ENCODE data around the gene SPCS2.
"Not testable (repeated sequence)": the region's sequence is repeated elsewhere in the genome, so short reads cannot be mapped to it uniquely, and the experiment has no call there.

Gene SPCS2

GRCh38 chr11:74960128-74960527 is 11.1 kb downstream of the SPCS2 start:
- not testable (repeated sequence) for H3K79me2 ChIP-seq (ENCODE audit: control insufficient read depth, insufficient read depth, low read length, poor library complexity); H4K12ac ChIP-seq (ENCODE audit: low read depth, low read length); H2AFZ ChIP-seq (ENCODE audit: insufficient read depth, low read length, poor library complexity); H3K27me3 ChIP-seq (ENCODE audit: insufficient read depth, low read length); DNase-seq; H3K23ac ChIP-seq (ENCODE audit: low read length); H3K4me2 ChIP-seq (ENCODE audit: low read length); H3K36me3 ChIP-seq (ENCODE audit: control insufficient read depth in 1 of 2, insufficient read depth in 2 of 2, low read length in 2 of 2); H3K4me1 ChIP-seq (ENCODE audit: control insufficient read depth in 1 of 2, insufficient read depth in 2 of 2, low read length in 2 of 2); H2BK120ac ChIP-seq (ENCODE audit: insufficient read depth, low read length, poor library complexity); H3K14ac ChIP-seq (ENCODE audit: low read length); H4K91ac ChIP-seq (ENCODE audit: low read depth, low read length); H2BK12ac ChIP-seq (ENCODE audit: low read length); H2BK5ac ChIP-seq (ENCODE audit: low read depth, low read length, poor library complexity); H3K9me3 ChIP-seq (ENCODE audit: insufficient read depth, low read depth, low read length); H3K18ac ChIP-seq (ENCODE audit: low read length); H2AK5ac ChIP-seq (ENCODE audit: low read length); H3K9ac ChIP-seq (ENCODE audit: low read length); H3K4ac ChIP-seq (ENCODE audit: low read depth, low read length); H4K8ac ChIP-seq (ENCODE audit: low read depth, low read length); H3K4me3 ChIP-seq (ENCODE audit: low read depth, low read length); H3K79me1 ChIP-seq (ENCODE audit: low read length); H3K27ac ChIP-seq (ENCODE audit: low read depth, low read length)
- no CpG with 5 or more reads among the region's 6 CpGs for WGBS (ENCODE audit: extremely low coverage, insufficient coverage, insufficient read length)

DNA sequence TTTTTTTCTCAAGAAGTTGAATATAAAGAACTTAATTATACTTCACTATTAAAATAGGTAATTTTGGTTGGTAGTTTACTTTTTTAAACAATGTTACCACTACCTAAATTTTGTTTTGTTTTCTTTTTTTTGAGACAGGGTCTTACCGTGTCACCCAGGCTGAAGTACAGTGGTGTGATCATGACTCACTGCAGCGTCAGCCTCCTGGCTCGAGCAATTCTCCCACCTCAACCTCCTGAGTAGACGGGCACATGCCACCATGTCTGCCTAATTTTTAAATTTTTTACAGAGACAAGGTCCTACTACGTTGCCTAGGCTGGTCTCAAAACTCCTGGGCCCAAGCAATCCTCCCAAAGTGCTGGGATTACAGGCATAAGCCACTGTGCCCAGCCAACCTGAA is 17.6 kb downstream of the SPCS2 start:
- Histone ChIP-seq H3K4me2 (ENCODE audit: low read length) (no peak overlapping the region), H2AFZ (ENCODE audit: insufficient read depth, low read length, poor library complexity) (no peak overlapping the region), H3K18ac (ENCODE audit: low read length) (no peak overlapping the region), H2BK120ac (ENCODE audit: insufficient read depth, low read length, poor library complexity) (no peak overlapping the region), H3K9ac (ENCODE audit: low read length) (no peak overlapping the region), H3K79me2 (ENCODE audit: control insufficient read depth, insufficient read depth, low read length, poor library complexity) (no peaks in the 10 kb centered on the region), H3K4me3 (ENCODE audit: low read depth, low read length) (no peak overlapping the region), H3K79me1 (ENCODE audit: low read length) (no peaks in the 10 kb centered on the region), H4K91ac (ENCODE audit: low read depth, low read length) (no peak overlapping the region), H2BK12ac (ENCODE audit: low read length) (no peak overlapping the region), H3K14ac (ENCODE audit: low read length) (no peak overlapping the region), H3K27ac (ENCODE audit: low read depth, low read length) (no peak overlapping the region), H2BK5ac (ENCODE audit: low read depth, low read length, poor library complexity) (no peak overlapping the region), H2AK5ac (ENCODE audit: low read length) (no peak overlapping the region), H3K4ac (ENCODE audit: low read depth, low read length) (no peak overlapping the region), H4K12ac (ENCODE audit: low read depth, low read length) (peak overlapping the region; percentile 30), H3K9me3 (ENCODE audit: insufficient read depth, low read depth, low read length) (no peaks in the 10 kb centered on the region), H3K36me3 (ENCODE audit: control insufficient read depth in 1 of 2, insufficient read depth in 2 of 2, low read length in 2 of 2) (peaks cover 12% of the 10 kb centered on the region in 2 experiments), H4K8ac (ENCODE audit: low read depth, low read length) (no peak overlapping the region), H3K27me3 (ENCODE audit: insufficient read depth, low read length) (no peaks in the 10 kb centered on the region), H3K23ac (ENCODE audit: low read length) (no peak overlapping the region), H3K4me1 (ENCODE audit: control insufficient read depth in 1 of 2, insufficient read depth in 2 of 2, low read length in 2 of 2) (no peaks in the 10 kb centered on the region)
- DNase-seq = no peak
- WGBS (ENCODE audit: extremely low coverage, insufficient coverage, insufficient read length) = no CpG with 5 or more reads among the region's 5 CpGs

DNA sequence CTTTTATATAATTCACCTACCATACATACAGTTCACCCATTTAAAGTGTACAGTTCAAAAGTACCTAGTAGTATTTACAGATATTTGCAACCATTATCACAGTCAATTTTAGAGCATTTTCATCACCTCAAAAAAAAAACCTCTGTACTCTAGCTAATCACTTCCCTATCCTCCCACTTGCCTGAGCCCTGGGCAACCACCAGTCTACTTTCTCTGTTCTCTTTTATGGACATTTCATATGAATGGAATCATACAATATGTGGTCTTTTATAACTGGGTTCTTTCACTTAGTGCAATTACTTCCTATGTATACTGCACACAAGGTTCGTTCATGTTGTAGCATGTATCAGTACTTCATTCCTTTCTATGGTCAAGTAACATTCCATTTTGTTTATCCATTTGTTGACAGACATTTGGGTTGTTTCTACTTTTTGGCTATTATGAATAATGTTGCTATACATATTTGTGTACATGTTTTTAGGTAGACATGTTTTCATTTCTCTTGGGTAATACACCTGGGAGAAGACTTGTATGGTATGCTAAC is 21.9 kb downstream of the SPCS2 start:
- Histone ChIP-seq H3K36me3 (ENCODE audit: control insufficient read depth in 1 of 2, insufficient read depth in 2 of 2, low read length in 2 of 2) (peaks cover 17 to 25% of the 10 kb centered on the region in 2 experiments), H2BK120ac (ENCODE audit: insufficient read depth, low read length, poor library complexity) (no peak overlapping the region), H2AK5ac (ENCODE audit: low read length) (no peak overlapping the region), H3K18ac (ENCODE audit: low read length) (no peak overlapping the region), H2BK5ac (ENCODE audit: low read depth, low read length, poor library complexity) (no peak overlapping the region), H3K79me1 (ENCODE audit: low read length) (no peaks in the 10 kb centered on the region), H3K4me1 (ENCODE audit: control insufficient read depth in 1 of 2, insufficient read depth in 2 of 2, low read length in 2 of 2) (no peaks in the 10 kb centered on the region), H3K9me3 (ENCODE audit: insufficient read depth, low read depth, low read length) (no peaks in the 10 kb centered on the region), H3K4me2 (ENCODE audit: low read length) (no peak overlapping the region), H3K27ac (ENCODE audit: low read depth, low read length) (no peak overlapping the region), H3K14ac (ENCODE audit: low read length) (no peak overlapping the region), H3K27me3 (ENCODE audit: insufficient read depth, low read length) (no peaks in the 10 kb centered on the region), H4K8ac (ENCODE audit: low read depth, low read length) (no peak overlapping the region), H3K4ac (ENCODE audit: low read depth, low read length) (no peak overlapping the region), H3K9ac (ENCODE audit: low read length) (no peak overlapping the region), H2BK12ac (ENCODE audit: low read length) (no peak overlapping the region), H3K23ac (ENCODE audit: low read length) (no peak overlapping the region), H3K4me3 (ENCODE audit: low read depth, low read length) (no peak overlapping the region), H4K91ac (ENCODE audit: low read depth, low read length) (no peak overlapping the region), H4K12ac (ENCODE audit: low read depth, low read length) (no peak overlapping the region), H3K79me2 (ENCODE audit: control insufficient read depth, insufficient read depth, low read length, poor library complexity) (no peaks in the 10 kb centered on the region), H2AFZ (ENCODE audit: insufficient read depth, low read length, poor library complexity) (no peak overlapping the region)
- DNase-seq = peak in 1 of 2 donors; percentile 45
- WGBS (ENCODE audit: extremely low coverage, insufficient coverage, insufficient read length) = no CpG with 5 or more reads among the region's 1 CpG

GRCh38 chr11:74971424-74971823 is 22.4 kb downstream of the SPCS2 start:
- no peak overlapping the region for H3K4ac ChIP-seq (ENCODE audit: low read depth, low read length)
- H3K14ac ChIP-seq (ENCODE audit: low read length) = no peak overlapping the region
- H3K36me3 ChIP-seq (ENCODE audit: control insufficient read depth in 1 of 2, insufficient read depth in 2 of 2, low read length in 2 of 2) = peaks cover 17 to 25% of the 10 kb centered on the region in 2 experiments
- no peak overlapping the region for H2AK5ac ChIP-seq (ENCODE audit: low read length)
- H3K18ac ChIP-seq (ENCODE audit: low read length) = no peak overlapping the region
- no peak overlapping the region for H3K23ac ChIP-seq (ENCODE audit: low read length)
- no peaks in the 10 kb centered on the region for H3K9me3 ChIP-seq (ENCODE audit: insufficient read depth, low read depth, low read length)
- H3K27ac ChIP-seq (ENCODE audit: low read depth, low read length) = no peak overlapping the region
- H4K8ac ChIP-seq (ENCODE audit: low read depth, low read length) = no peak overlapping the region
- H3K27me3 ChIP-seq (ENCODE audit: insufficient read depth, low read length) = no peaks in the 10 kb centered on the region
- no peak overlapping the region for H4K91ac ChIP-seq (ENCODE audit: low read depth, low read length)
- no CpG with 5 or more reads among the region's 6 CpGs for WGBS (ENCODE audit: extremely low coverage, insufficient coverage, insufficient read length)
- no peak overlapping the region for H4K12ac ChIP-seq (ENCODE audit: low read depth, low read length)
- H2BK5ac ChIP-seq (ENCODE audit: low read depth, low read length, poor library complexity) = no peak overlapping the region
- H2AFZ ChIP-seq (ENCODE audit: insufficient read depth, low read length, poor library complexity) = no peak overlapping the region
- no peak overlapping the region for H3K4me3 ChIP-seq (ENCODE audit: low read depth, low read length)
- H2BK120ac ChIP-seq (ENCODE audit: insufficient read depth, low read length, poor library complexity) = no peak overlapping the region
- H2BK12ac ChIP-seq (ENCODE audit: low read length) = no peak overlapping the region
- no peak overlapping the region for H3K4me2 ChIP-seq (ENCODE audit: low read length)
- no peaks in the 10 kb centered on the region for H3K79me2 ChIP-seq (ENCODE audit: control insufficient read depth, insufficient read depth, low read length, poor library complexity)
- no peak for DNase-seq
- no peak overlapping the region for H3K9ac ChIP-seq (ENCODE audit: low read length)
- H3K79me1 ChIP-seq (ENCODE audit: low read length) = no peaks in the 10 kb centered on the region
- no peaks in the 10 kb centered on the region for H3K4me1 ChIP-seq (ENCODE audit: control insufficient read depth in 1 of 2, insufficient read depth in 2 of 2, low read length in 2 of 2)
